ENCODE measurements around the gene PPP6R2. TPM values are rescaled to one million over a fixed set of nuclear protein-coding genes. Genes with fewer than 3 reads are reported as not detected.

Gene PPP6R2
- total RNA-seq, 1 experiment from 2014 or later, result 42.6 TPM

GRCh38 chr22:50326956-50327710, 16.0 kb upstream of the PPP6R2 start, which contains the start of gene DENND6B:
Gene DENND6B (minus strand): TSS chr22:50327012. CDS start chr22:50326988, 24 bp downstream.
- Histone ChIP-seq H3K79me2 (ENCODE audit: insufficient read depth, low read length) (no peaks in the 10 kb centered on the region), H3T11ph (ENCODE audit: low read length) (no peak within 1 kb of the TSS), H2BK20ac (ENCODE audit: low read depth, low read length, poor library complexity, severe bottlenecking) (no peak within 1 kb of the TSS), H3K4me2 (ENCODE audit: insufficient read depth, insufficient read length, low read length) (peak within 1 kb of the TSS; percentile 78), H4K8ac (replicated peaks; ENCODE audit: insufficient read length, low read depth, low read length) (no peak within 1 kb of the TSS), H4K91ac (ENCODE audit: insufficient read length, low read depth, low read length) (no peak within 1 kb of the TSS), H2BK15ac (ENCODE audit: low read depth, low read length) (no peak within 1 kb of the TSS), H3K4me1 (ENCODE audit: insufficient read depth, low read length) (no peaks in the 10 kb centered on the region), H3K23me2 (ENCODE audit: insufficient read length, low read depth, low read length, poor library complexity, severe bottlenecking) (peaks cover 5% of the 10 kb centered on the region), H3K14ac (ENCODE audit: insufficient read depth, low read length) (peak within 1 kb of the TSS; percentile 97), H3K27me3 (ENCODE audit: insufficient read depth, low read length) (no peaks in the 10 kb centered on the region; the same call in 1 of the 2 replicates), H2BK12ac (ENCODE audit: insufficient read length, low read depth, low read length) (no peak within 1 kb of the TSS), H4K20me1 (ENCODE audit: control insufficient read depth, insufficient read depth, insufficient read length) (no peaks in the 10 kb centered on the region), H3K56ac (ENCODE audit: insufficient read length, low read depth, low read length) (no peak within 1 kb of the TSS), H3K23ac (ENCODE audit: insufficient read length, low read depth, low read length) (no peak within 1 kb of the TSS), H2AFZ (ENCODE audit: low read length) (no peak within 1 kb of the TSS), H3K9ac (ENCODE audit: extremely low read depth, insufficient read length, low read length) (peak within 1 kb of the TSS; percentile 59), H3K4ac (ENCODE audit: low read depth, low read length) (no peak within 1 kb of the TSS), H3K9me3 (ENCODE audit: control insufficient read depth, low read depth, low read length) (no peaks in the 10 kb centered on the region), H2AK5ac (ENCODE audit: insufficient read length, low read length) (no peak within 1 kb of the TSS), H4K5ac (ENCODE audit: insufficient read length, low read depth, low read length) (no peak within 1 kb of the TSS), H2BK120ac (ENCODE audit: low read depth, low read length, poor library complexity, severe bottlenecking) (no peak within 1 kb of the TSS), H3K79me1 (ENCODE audit: insufficient read depth, low read depth, low read length, poor library complexity, severe bottlenecking) (no peaks in the 10 kb centered on the region), H3K18ac (ENCODE audit: insufficient read length, low read depth, low read length) (no peak within 1 kb of the TSS), H2BK5ac (ENCODE audit: insufficient read length, low read length) (no peak within 1 kb of the TSS), H3K27ac (ENCODE audit: insufficient read length, low read depth, low read length) (no peak within 1 kb of the TSS)
- H3K36me3 Mint-ChIP-seq (ENCODE audit: insufficient read depth in 1 of 3, low read depth in 3 of 3), result peaks cover 0 to 2% (median 0%) of the 10 kb centered on the region in 3 experiments; a peak in 1 of 7 replicates
- peak; percentile 71 for DNase-seq
- peak; percentile 61 for TF ChIP-seq CTCF (conservative IDR thresholded peaks at IDR 0.05)
- peak within 1 kb of the TSS; percentile 75 to 88 for H3K4me3 Mint-ChIP-seq
- no peaks in the 10 kb centered on the region for H3K9me3 Mint-ChIP-seq
- H3K27me3 Mint-ChIP-seq (ENCODE audit: low read depth), result peaks cover 52% of the 10 kb centered on the region
- no peak within 1 kb of the TSS; a peak in 1 of 7 replicates for H3K27ac Mint-ChIP-seq
- WGBS (ENCODE audit: extremely low coverage, insufficient read length, low lambda C conversion rate), result no CpG with 5 or more reads among the region's 105 CpGs
- H3K4me1 Mint-ChIP-seq, result peaks cover 7 to 11% of the 10 kb centered on the region in 2 experiments

Measured in H9 (cell line).